SHP77 treated with DMSO at 0.1 percent for 48 hours (cell line): ENCODE measurements around the gene DPYSL3.

Source experiments
- DNase-seq: peaks from one replicate; lab custom pipeline; 2025; lab: John Stamatoyannopoulos, UW

The DPYSL3 gene

GRCh38 chr5:147437161-147437596 is 72.7 kb downstream of the DPYSL3 start:
- DNase-seq: no peak

GRCh38 chr5:147436596-147436995 is 73.3 kb downstream of the DPYSL3 start:
- DNase-seq: no peak

- DNase-seq: no peak
Measured at GRCh38 chr5:147434049-147434448, 75.8 kb downstream of the DPYSL3 start.

- DNase-seq: no peak
Measured at GRCh38 chr5:147432323-147432722, 77.5 kb downstream of the DPYSL3 start.

GRCh38 chr5:147431586-147431985 is 78.3 kb downstream of the DPYSL3 start:
- no peak for DNase-seq

GRCh38 chr5:147430628-147431027 is 79.2 kb downstream of the DPYSL3 start:
- DNase-seq: no peak

GRCh38 chr5:147427521-147428401 is 82.1 kb downstream of the DPYSL3 start:
- DNase-seq: no peak

GRCh38 chr5:147426640-147427327 is 83.1 kb downstream of the DPYSL3 start:
- no peak for DNase-seq

- no peak for DNase-seq
Measured at GRCh38 chr5:147418613-147419012, 91.3 kb downstream of the DPYSL3 start.

- no peak for DNase-seq
Measured at GRCh38 chr5:147417135-147417813, 92.6 kb downstream of the DPYSL3 start.

GRCh38 chr5:147415651-147416050 is 94.2 kb downstream of the DPYSL3 start:
- no peak for DNase-seq

- no peak for DNase-seq
Measured at GRCh38 chr5:147413266-147413665, 96.6 kb downstream of the DPYSL3 start.

GRCh38 chr5:147412561-147412960 is 97.3 kb downstream of the DPYSL3 start:
- no peak for DNase-seq

GRCh38 chr5:147411359-147412319 is 98.2 kb downstream of the DPYSL3 start:
- no peak for DNase-seq

GRCh38 chr5:147410496-147411358 is 99.1 kb downstream of the DPYSL3 start:
- no peak for DNase-seq

- no peak for DNase-seq
Measured at GRCh38 chr5:147408980-147409379, 100.9 kb downstream of the DPYSL3 start.

GRCh38 chr5:147407094-147407681 is 102.7 kb downstream of the DPYSL3 start:
- DNase-seq: no peak

- DNase-seq: no peak
Measured at GRCh38 chr5:147406636-147407035, 103.2 kb downstream of the DPYSL3 start.

- DNase-seq: no peak
Measured at GRCh38 chr5:147404706-147405105, 105.2 kb downstream of the DPYSL3 start.
